Lung (tissue), 12 donors: ENCODE results near the gene ZNF687. TPM values are rescaled to one million over a fixed set of nuclear protein-coding genes. Genes with fewer than 3 reads are reported as not detected.

Experiments
- ATAC-seq: fragments of 200-7000 bp; cut with Tn5 transposase; one replicate; pipeline ENCODE4 v1.9.1; 2020; ENCODE audit warnings: moderate number of reproducible peaks; ENCODE audit not compliant: insufficient read depth, low FRiP score
- DNase-seq, 3 donors: peaks; one replicate each; pipeline ENCODE4 v3.0.0-alpha.2; 2013 to 2017
- H3K27ac ChIP-seq, 2 donors: one replicate each; pipeline ENCODE4 v1.5.1; 2013; ENCODE audit warnings: mild to moderate bottlenecking in 2 of 2, moderate library complexity in 2 of 2, control low read depth in 1 of 2, inconsistent platforms in 1 of 2, low read depth in 1 of 2, low read length in 1 of 2
- H3K27me3 ChIP-seq, 3 donors: one replicate each; pipeline ENCODE4 v1.5.1; 2013; ENCODE audit warnings: low read length in 2 of 3; ENCODE audit not compliant: control insufficient read depth in 3 of 3, insufficient read depth in 3 of 3
- H3K36me3 ChIP-seq, 4 donors: one replicate each; pipeline ENCODE4 v1.5.1; 2013; ENCODE audit warnings: low read length in 4 of 4, mild to moderate bottlenecking in 1 of 4, moderate library complexity in 1 of 4; ENCODE audit not compliant: control insufficient read depth in 4 of 4, insufficient read depth in 4 of 4
- H3K4me1 ChIP-seq, 5 donors: one replicate each; pipeline ENCODE4 v1.5.1; 2013; ENCODE audit warnings: low read length in 5 of 5, mild to moderate bottlenecking in 2 of 5, moderate library complexity in 1 of 5; ENCODE audit not compliant: control insufficient read depth in 5 of 5, insufficient read depth in 5 of 5
- H3K4me3 ChIP-seq: one replicate; pipeline ENCODE4 v1.5.1; 2013; ENCODE audit warnings: mild to moderate bottlenecking, control low read depth, moderate library complexity
- H3K9ac ChIP-seq, 2 donors: one replicate each; pipeline ENCODE4 v1.5.1; 2013; ENCODE audit warnings: low read length in 2 of 2, control low read depth in 1 of 2; ENCODE audit not compliant: insufficient read depth in 1 of 2
- H3K9me3 ChIP-seq, 4 donors: one replicate each; pipeline ENCODE4 v1.5.1; 2013; ENCODE audit warnings: low read length in 3 of 4, mild to moderate bottlenecking in 1 of 4, moderate library complexity in 1 of 4; ENCODE audit not compliant: control insufficient read depth in 4 of 4, insufficient read depth in 3 of 4
- WGBS, 2 donors: extraction: QIAGEN DNeasy Blood & Tissue Kit; methylation state at CpG; one replicate each; pipeline ENCODE4 v1.1.7; 2013; 5-methylcytosine and 5-hydroxymethylcytosine counted together
- polyA plus RNA-seq, 2 donors: library from polyadenylated mRNA; stranded (reverse); fragments of 200-250 nt; gene quantifications; one replicate each; pipeline ENCODE4 v1.2.1, GENCODE V29; 2013
- total RNA-seq, 2 donors: library from RNA; depleted of rRNA in 1 of 2; stranded (reverse); fragments of >200 nt in 1 of 2; gene quantifications; one replicate each; pipeline ENCODE4 v1.2.1, GENCODE V29; 2014 to 2021
- TF ChIP-seq, protein P1 (sequence below): IDR thresholded peaks from 2 replicates; pipeline ENCODE4 v1.5.1; 2012; ENCODE audit warnings: mild to moderate bottlenecking; ENCODE audit errors: control extremely low read depth, extremely low read depth
- donor health status: control.
- donor health status: control.
- donor health status: Bipolar disorder and iron deficiency.
- donor health status: healthy.
- donor health status: DM: yes; HTN: yes; CAD: no.

Gene ZNF687
- total and polyA plus RNA-seq, 4 donors: 9.6 to 31.2 (median 13.8) TPM

DNA sequence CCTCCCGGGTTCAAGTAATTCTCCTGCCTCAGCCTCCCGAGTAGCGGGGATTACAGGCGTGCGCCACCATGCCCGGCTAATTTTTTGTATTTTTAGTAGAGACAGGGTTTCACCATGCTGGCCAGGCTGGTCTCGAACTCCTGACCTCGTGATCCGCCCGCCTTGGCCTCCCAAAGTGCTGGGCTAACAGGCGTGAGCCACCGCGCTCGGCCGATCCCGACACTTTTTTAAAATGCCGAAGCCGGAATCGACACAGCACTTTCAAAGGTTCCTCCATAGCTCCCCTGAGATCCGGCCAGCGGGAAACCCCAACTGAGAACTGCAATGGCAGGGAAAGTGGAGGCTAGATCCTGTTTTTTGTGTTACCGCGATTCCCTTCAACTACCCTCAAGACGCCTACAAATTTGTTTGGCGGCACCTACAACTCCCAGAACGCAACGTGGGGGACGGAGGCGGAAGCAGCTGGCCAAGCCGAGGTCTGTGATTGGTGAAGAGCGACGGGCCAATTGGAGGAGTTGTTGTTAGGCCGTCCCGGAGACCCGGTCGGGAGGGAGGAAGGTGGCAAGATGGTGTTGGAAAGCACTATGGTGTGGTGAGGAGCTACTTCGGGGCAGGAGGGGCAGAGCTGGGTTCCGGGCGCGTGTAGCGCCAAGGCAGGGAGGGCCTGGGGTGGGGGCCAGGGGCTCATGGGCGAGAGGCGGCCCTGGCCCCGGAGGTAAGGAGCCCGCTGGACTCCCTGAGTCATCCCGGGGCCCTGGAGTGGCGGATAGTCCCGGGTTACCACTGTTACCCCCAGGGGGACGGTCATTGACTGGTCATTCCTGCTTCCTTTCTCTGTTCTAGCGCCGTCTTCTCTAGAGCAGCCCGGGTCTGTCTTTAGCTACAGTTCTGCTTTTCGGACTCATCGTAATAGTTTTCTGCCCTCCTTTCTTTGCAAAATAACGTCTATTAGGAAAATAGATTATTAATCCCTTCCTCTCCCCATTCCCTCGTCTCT is 27.6 kb upstream of the ZNF687 start, which contains the start of gene PSMD4:
TSS of gene PSMD4 (plus strand) at position 518 of the 997 bp plus-strand sequence. CDS start at position 567, 49 bp downstream.
- H3K36me3 ChIP-seq: peaks cover 0 to 5% (median 1%) of the 10 kb centered on the region in 4 donors
- TF ChIP-seq, protein P1, sequence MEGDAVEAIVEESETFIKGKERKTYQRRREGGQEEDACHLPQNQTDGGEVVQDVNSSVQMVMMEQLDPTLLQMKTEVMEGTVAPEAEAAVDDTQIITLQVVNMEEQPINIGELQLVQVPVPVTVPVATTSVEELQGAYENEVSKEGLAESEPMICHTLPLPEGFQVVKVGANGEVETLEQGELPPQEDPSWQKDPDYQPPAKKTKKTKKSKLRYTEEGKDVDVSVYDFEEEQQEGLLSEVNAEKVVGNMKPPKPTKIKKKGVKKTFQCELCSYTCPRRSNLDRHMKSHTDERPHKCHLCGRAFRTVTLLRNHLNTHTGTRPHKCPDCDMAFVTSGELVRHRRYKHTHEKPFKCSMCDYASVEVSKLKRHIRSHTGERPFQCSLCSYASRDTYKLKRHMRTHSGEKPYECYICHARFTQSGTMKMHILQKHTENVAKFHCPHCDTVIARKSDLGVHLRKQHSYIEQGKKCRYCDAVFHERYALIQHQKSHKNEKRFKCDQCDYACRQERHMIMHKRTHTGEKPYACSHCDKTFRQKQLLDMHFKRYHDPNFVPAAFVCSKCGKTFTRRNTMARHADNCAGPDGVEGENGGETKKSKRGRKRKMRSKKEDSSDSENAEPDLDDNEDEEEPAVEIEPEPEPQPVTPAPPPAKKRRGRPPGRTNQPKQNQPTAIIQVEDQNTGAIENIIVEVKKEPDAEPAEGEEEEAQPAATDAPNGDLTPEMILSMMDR: no peak
- H3K4me1 ChIP-seq: peaks cover 0 to 11% (median 9%) of the 10 kb centered on the region in 5 donors
- ATAC-seq (peak; percentile 98), DNase-seq (peak; percentile 97 to 99 (median 98))
- 7 to 9% methylated on average over 55 to 56 of the region's 56 CpGs for WGBS, 2 donors
- no peaks in the 10 kb centered on the region for H3K9me3 ChIP-seq
- H3K9ac ChIP-seq: peak within 1 kb of the TSS; percentile 50 to 86
- H3K27ac ChIP-seq: peak within 1 kb of the TSS; percentile 89 to 95
- H3K4me3 ChIP-seq: peak within 1 kb of the TSS; percentile 60
- H3K27me3 ChIP-seq: no peaks in the 10 kb centered on the region

DNA sequence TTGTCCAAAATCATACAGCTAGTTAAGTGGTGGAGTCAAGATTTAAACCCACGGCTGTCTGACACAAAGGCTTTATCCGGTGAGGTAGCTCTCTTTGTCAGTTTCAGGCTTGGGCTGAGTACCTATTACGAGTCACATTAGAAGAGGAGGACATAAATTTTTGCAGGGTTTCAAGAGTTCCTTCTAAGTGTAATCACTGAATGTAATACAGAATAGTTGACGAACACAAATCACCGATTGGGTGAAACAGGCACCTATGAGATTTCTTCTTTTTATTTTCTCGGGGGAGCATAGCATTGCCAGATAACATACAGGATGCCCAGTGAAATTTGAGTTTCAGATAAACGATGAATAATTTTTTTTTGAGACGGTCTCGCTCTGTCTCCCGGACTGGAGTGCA is 26.7 kb upstream of the ZNF687 start:
- WGBS, 2 donors: 38 to 44% methylated on average over 10 of the region's 10 CpGs
- H3K4me1 ChIP-seq: peaks cover 0 to 11% (median 9%) of the 10 kb centered on the region in 5 donors
- H3K36me3 ChIP-seq: no peaks in the 10 kb centered on the region
- no peaks in the 10 kb centered on the region for H3K9me3 ChIP-seq
- TF ChIP-seq, protein P1: no peak
- no peak for ATAC-seq
- peak overlapping the region; percentile 50 to 74 for H3K9ac ChIP-seq
- peak overlapping the region in 1 of 2 donors; percentile 95 for H3K27ac ChIP-seq
- peak in 1 of 3 donors; percentile 13 for DNase-seq
- H3K4me3 ChIP-seq: peak overlapping the region; percentile 60
- no peaks in the 10 kb centered on the region for H3K27me3 ChIP-seq

DNA sequence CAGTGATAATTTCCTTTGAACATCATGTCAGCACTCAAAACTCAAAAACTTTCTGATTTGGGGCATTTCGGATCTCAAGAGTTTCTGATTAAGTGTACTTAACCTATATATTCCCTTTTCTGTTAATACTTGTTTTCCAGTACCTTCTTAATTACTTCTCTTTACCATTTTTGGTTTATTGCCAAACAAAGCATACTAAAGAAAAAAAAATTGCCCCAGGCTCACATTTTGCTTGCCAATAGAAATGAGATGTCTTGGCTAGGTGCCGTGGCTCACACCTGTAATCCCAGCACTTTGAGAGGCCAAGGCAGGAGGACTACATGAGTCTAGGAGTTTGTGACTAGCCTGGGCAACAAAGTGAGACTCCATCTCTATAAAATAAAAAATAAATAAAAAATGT is 22.7 kb upstream of the ZNF687 start:
- Histone ChIP-seq H3K4me1 (peaks cover 0 to 11% (median 9%) of the 10 kb centered on the region in 5 donors), H3K9me3 (no peaks in the 10 kb centered on the region), H3K27ac (no peak overlapping the region), H3K4me3 (no peak overlapping the region), H3K9ac (no peak overlapping the region), H3K27me3 (no peaks in the 10 kb centered on the region), H3K36me3 (peaks cover 1 to 13% (median 11%) of the 10 kb centered on the region in 4 donors)
- ATAC-seq: no peak
- no peak for DNase-seq
- 87 to 89% methylated on average over 2 of the region's 2 CpGs for WGBS, 2 donors
- TF ChIP-seq, protein P1: no peak
